ENCODE data around the gene MRPL9.

The MRPL9 gene

DNA sequence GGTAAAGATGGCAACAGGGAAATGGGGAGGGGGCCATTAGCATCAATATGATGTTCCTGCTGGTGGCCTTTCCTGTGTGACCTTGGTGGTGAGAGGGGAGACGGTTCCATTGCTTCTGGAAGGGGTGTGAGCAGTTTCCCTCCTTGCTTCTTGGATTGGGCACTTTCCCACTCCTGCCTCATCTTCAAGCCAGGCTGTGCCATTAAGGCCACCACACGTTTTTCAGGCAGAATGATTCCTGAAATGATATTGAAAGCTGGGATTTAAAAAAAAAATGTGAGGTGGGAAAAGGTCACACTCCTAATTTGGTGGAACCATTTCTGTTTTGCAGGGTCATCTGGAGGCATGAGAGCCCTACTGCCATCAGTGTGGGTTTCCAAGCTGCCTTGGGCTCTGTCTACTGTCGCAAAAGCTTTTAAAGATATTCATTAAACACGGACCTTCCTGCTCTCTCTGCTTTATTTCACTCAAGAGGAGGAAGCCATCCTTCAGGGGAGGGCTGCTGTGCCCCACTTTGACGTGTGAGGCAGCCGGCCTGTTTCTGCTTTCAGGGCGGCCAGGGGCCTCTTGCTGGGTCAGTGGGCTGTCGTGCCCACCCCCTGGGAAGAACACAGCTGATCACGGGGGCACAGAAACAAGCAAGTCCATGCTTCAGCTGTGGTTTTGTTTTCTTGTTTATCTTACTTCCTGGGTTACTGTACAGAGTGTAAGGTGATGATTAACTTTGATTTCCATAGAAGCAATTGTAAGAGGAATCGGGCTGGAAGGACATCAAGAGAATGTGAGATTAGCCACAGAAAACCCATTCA, 33.9 kb downstream of the MRPL9 start:
- DNase-seq, result no peak

DNA sequence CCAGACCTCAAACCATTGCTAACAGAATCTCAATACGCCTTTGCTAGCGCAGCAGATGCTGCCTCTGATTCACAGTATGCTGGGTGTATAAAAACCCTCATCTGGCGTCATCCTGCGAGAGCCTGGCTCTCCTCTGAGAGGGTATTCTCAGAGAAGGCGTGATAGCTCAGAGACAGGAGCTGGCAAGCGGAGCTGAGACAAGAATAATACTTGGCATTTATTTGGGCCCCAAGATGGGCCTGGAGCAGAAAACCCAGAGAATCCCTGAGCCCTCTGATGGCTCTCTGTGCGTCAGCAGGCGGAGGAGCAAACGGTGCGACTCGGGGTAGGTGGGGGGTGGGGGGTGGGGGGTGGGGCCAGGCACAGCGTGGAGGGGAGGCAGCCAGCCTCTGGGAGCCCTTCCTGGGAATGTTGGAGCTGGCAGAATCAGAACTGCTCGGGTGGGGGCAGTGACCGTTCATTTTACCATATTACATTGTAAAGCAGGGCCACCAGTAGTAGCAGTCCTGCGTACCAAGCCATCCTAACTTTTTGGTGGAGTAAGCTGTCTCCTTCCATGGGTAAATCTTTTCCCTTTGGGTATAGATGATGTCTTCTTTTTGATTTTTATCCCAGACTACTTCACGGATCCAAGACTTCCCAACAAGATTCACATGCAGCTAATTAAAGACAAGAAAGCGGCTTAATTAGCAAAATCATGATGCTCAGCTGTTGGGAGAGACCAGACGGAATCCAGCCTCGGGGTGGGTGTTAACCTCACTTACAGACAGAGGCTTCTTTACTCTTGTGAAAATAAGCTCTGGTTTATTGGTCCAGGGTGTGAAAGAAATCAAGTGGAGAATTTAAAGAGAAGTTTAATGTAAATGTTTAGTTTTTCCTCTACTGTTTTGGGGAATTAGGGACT, 34.9 kb downstream of the MRPL9 start:
- DNase-seq, result no peak

GRCh38 chr1:151723726-151724370, 39.4 kb downstream of the MRPL9 start:
- DNase-seq, result no peak

DNA sequence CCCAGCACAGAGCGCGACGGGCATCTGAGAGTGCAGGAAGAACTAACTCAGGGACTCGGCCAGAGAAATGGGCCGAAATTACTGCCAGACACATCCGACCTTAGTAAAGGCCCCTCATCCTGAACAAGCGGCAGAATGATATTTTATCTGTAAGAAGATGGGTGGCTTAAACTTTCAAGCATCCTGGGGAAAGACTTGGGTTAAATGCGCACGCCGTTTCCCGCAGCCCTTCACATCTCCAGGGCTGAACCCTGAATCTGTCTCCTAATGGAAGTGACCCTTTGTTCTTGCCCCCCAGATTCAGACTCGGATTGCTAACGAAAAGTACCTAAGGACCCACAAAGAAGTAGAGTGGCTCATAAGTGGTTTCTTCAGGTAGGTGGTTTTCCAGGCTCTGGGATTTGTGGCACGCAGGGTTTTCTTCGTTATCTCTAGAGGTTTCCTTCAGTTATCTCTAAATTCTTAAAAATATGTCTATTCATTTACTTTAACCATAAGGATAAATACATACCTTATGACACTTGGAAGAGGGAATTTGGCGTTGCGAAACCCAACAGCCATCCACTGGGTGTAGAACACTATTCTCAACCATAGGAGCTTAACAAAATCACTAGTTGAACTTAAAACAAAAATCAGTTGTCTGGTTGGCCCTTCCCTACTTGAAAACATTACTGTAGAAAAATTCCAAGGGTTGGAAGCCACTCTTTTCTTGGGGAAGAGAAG, 41.3 kb downstream of the MRPL9 start:
- DNase-seq, result no peak

DNA sequence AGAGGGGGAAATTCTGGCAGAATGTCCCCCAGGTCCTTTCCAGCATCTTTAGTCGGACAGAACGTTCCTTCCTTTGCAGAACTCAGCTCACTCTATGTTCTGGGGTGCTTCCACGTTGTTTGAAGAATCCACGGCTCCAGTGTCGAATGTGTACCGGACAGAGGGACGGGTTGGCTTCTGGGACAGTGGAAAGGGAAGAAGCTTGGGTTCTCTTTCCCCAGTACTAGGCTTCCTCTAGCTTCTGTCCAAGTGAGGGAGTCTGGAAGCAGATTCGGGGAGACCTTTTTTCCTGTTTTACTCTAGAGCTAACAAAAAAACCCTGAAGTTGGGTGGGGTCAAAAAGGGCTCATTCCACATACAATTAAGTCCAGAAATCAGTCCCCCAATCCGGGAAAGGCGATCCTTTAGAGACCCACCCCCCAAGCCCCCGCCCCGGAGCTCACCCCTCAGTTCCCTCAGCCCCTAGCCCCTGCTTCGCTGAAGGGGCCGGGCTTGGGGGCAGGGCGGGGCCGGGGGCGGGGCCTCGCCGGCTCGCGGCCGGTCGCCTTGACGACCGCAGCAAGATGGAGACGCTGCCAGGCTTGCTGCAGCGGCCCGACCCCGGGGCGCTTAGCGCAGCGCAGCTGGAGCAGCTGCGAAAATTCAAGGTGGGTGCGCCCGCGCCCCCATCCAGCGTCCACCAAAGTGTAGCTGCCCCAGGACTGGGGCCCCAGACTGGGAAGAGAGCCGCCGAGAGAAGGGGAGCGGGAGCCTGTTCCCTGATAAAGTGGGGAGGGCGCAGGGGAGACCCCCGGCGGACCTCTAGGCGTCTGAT, 42.1 kb downstream of the MRPL9 start, which contains the start of gene RIIAD1:
Gene RIIAD1 (plus strand): TSS at position 549 of the 814 bp plus-strand sequence. CDS start 15 bp downstream, at position 564.
- no peak for DNase-seq

DNA sequence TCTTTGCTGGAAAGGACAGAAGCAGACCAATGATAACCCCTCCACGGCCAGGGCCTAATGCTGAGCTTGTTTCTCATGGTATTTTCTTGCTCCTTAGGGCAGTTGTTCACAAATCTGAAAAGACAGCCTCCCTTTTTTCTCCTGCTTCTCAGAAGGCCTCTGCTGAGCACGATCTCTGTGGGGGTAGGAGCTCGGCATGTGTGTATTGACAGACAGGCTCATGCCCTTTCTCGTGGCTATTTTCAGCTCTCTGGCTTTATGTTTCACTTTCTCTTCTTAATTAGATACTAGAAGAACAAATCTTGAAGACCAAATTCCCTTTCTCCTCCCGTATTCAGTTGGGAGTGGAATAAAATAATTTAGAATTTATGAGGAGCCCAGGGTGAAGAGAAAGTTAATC, 42.7 kb downstream of the MRPL9 start:
- no peak for DNase-seq

GRCh38 chr1:151720125-151720524, 43.2 kb downstream of the MRPL9 start:
- DNase-seq, result no peak

DNA sequence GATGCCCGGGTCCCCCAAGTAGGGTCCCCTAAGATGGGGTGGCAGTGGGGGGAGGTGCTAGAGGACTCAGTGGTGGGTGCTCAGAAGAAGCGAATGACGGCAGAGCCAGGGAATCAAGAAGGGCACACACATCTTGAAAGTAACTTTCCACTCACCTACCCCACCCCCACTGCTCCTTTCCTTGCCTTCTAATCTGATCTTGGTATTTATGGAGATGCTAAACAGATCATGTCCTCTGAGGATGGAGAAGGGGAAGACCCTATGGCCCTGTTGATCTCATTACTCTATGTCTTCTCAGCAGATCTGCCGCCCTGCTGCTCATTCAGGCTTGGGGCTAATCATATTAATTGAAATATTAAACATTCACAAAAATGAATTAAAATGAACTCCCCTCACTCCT, 44.6 kb downstream of the MRPL9 start:
- DNase-seq, result no peak

DNA sequence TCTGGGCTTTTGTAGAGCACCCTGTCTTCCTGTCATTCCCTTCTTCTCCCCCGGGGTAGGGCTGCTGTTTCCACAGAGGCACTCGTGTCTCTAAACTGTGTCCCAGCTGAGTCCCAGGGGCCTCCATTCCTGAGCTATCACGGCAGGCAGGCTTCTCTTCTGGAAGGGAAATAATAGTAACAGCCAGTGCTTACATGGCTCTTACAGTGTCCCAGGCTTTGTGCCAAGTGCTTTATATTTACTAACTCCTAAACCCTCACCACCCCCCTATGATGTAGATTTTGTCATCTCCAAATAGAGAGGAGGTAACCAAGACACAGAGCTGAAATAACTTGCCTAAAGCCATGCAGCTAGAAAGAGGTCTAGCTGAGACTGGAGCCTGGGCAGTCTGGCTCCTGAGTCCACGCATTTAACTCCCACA, 45.3 kb downstream of the MRPL9 start:
- DNase-seq, result no peak

- no peak for DNase-seq
These were observed 46.3 kb downstream of the MRPL9 start, which contains the start of gene CELF3 for GRCh38 chr1:151716771-151717631. Gene CELF3, minus strand, starts transcription at chr1:151716803. Its CDS starts 783 bp downstream, at chr1:151716020.

- DNase-seq, result no peak
These were observed 46.9 kb downstream of the MRPL9 start for GRCh38 chr1:151716405-151716762.

- no peak for DNase-seq
These were observed 47.4 kb downstream of the MRPL9 start for GRCh38 chr1:151715726-151716404.

DNA sequence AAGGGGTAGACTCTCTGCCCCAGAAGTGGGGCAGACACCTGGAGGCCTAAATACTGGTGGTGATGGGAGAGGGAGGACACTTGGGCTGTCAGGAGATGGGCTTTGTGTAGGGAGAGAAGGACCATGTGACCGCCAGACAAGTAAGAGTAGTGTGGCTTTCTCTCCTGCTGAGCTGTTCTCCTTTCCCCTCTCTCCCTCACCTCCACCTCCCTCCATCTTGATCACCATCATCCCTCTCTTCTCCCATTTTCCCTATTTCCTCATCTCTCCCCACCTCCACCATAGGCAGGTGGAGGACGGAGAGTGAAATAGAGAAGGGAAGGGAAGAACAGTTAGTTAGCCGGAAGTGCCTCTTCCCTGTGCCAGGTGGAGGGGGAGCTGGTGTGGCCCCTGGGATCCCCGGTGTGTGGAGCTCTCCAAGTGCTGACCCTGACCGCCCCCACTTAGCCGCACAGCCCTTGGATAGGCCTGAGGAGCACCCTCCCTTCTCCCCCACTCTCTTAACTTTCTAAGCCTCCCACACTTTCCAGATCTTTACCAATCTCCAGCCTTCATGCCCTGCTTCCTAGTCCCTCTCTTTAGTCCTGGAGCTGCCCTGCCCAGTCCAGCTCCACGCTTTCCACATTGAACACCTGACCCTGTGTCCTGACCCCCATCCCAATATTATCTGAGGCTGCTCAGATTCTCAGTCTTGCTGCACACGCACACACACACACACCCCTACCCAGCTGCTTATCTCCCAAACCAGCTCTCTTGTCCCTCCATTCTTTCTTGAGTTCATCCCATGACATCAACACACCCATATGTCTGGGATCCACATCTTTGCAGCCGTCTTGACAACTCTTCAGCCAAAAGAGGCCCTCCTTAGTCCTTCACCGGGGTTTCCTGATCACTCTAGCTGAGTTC, 48.2 kb downstream of the MRPL9 start:
- no peak for DNase-seq

GRCh38 chr1:151713874-151714273, 49.4 kb downstream of the MRPL9 start:
- DNase-seq, result no peak

- DNase-seq, result no peak
These were observed 50.3 kb downstream of the MRPL9 start for GRCh38 chr1:151713044-151713443.

DNA sequence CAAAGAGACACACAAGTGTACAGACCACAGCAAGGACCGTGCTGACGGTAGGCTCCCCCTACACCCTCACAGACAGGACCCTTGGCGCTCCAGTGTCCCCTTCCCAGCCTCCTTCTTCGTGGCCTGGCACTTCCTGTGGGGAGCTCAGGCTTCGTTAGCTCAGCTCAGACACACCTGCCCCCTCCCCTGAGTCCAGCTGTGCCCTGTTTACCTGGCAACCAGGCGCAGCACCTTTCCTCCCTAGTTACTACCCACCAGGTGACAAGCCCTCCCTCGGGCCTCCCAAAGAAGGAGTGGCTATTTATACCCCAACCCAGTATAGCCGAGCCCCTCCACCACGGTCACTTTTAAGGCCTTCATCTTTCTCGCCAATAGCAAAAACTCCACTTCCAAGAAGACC, 51.3 kb downstream of the MRPL9 start:
- DNase-seq, result no peak

GRCh38 chr1:151711044-151711800, 52.1 kb downstream of the MRPL9 start:
- no peak for DNase-seq

DNA sequence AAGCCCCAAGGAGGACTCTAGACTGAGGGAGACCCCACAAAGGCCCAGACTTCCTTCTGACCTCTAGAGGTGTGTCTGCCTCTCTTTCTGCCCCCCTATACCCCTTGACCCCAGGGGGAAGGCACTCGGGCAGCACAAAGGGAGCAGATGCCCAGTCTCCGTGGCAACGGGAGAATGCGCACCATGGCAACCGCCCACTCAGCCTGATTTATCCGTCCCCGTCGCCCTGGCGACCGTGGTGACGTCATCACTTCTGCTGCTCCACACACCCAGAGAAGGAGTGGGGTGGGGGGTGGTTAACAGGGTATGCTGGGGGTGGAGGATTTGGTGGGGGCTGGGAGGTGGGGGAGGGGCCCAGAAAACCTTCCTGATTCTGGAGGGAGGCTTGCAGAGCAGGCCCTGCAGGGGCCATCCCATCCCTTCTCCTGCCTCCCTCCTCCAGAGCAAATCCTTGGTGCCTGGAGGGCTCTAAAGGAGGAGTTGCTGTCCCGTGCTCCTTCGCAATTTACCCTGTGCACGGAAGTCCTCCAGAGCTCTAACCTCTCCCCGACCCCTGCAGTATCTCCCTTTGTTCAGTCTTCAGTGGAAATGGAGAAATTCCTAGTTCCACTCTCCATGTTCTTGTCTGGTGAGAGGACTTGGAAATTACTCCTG, 53.0 kb downstream of the MRPL9 start:
- DNase-seq, result no peak

Data from GOT3 (cell line).